VCaP (cell line): ENCODE measurements around the gene PNMA8A.

Experiments
- H3K27ac ChIP-seq: fragments of 450-650 bp; 2 replicates; pipeline ENCODE4 v1.5.1; 2017
- CTCF ChIP-seq: fragments of 450-650 bp; conservative IDR thresholded peaks from 2 replicates; pipeline ENCODE4 v1.5.1; 2017; ENCODE audit warnings: mild to moderate bottlenecking, moderate library complexity

PNMA8A gene

GRCh38 chr19:46471116-46471733 is at the start of gene PNMA8A:
Gene PNMA8A (minus strand): TSS chr19:46471563. CDS start chr19:46471035, 528 bp downstream.
- no peak for TF ChIP-seq CTCF
- H3K27ac ChIP-seq = peak within 1 kb of the TSS; percentile 58; the same call in 1 of the 2 replicates

GRCh38 chr19:46520616-46521015 is 49.3 kb upstream of the PNMA8A start:
- H3K27ac ChIP-seq = no peak overlapping the region
- TF ChIP-seq CTCF = no peak

- no peak for TF ChIP-seq CTCF
- no peak overlapping the region for H3K27ac ChIP-seq
Observed at GRCh38 chr19:46517471-46517870, 46.1 kb upstream of the PNMA8A start.

GRCh38 chr19:46515879-46516350 is 44.6 kb upstream of the PNMA8A start:
- peak; percentile 90 for TF ChIP-seq CTCF
- H3K27ac ChIP-seq = no peak overlapping the region

GRCh38 chr19:46515290-46515609 is 43.9 kb upstream of the PNMA8A start:
- TF ChIP-seq CTCF = no peak
- no peak overlapping the region for H3K27ac ChIP-seq

GRCh38 chr19:46514589-46515289 is 43.4 kb upstream of the PNMA8A start:
- H3K27ac ChIP-seq = no peak overlapping the region

More at GRCh38 chr19:46514589-46515289, 43.4 kb upstream of the PNMA8A start:
- TF ChIP-seq CTCF = no peak
